ENCODE measurements around the gene CMYA5. TPM values are rescaled to one million over a fixed set of nuclear protein-coding genes. Genes with fewer than 3 reads are reported as not detected.

The CMYA5 gene
- total and polyA plus RNA-seq, 2 of the 4 experiments (the other 2 are of a cell fraction) = 0.39 to 0.90 TPM

DNA sequence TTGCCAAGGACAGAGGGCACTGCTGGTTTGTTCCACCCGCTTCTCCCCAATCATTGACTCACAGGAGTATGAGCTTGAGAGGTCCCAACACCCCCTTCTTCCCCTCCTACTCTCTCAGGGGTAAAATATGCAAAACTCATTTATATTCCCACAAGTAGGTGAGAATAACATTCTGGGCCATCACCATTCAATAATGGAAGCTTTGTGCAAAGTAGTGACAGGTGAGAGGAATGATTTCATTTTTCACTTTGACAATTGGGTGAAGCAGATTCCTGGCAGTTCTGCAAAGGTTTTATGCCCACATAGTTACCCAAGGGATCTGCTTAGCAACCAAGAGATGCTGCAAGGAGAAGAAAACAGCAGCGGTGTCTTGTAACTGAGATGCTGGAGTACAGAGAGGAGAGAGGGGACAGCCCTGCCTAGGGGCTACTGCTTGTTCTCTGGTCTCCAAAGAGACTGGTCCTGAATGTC is 137.6 kb downstream of the CMYA5 start:
- H3K79me1 ChIP-seq (ENCODE audit: low read depth in 1 of 2, low read length in 2 of 2) = no peaks in the 10 kb centered on the region
- no peak overlapping the region for H2BK120ac ChIP-seq (ENCODE audit: low read depth, low read length)
- H2BK20ac ChIP-seq (ENCODE audit: low read depth, low read length) = no peak overlapping the region
- DNase-seq (no peak), ATAC-seq (ENCODE audit: low read depth) (no peak)
- in situ Hi-C loops (cut with MboI; ENCODE audit: low sequenced_read_pairs) (no loop called here), intact Hi-C loops (cut with micrococcal nuclease) (no loop called here), dilution Hi-C loops (cut with HindIII; ENCODE audit: low sequenced_read_pairs, unreplicated experiment) (no loop called here)
- no peak overlapping the region for H3K23ac ChIP-seq (ENCODE audit: low read depth, low read length)
- H4K8ac ChIP-seq (ENCODE audit: low read depth in 2 of 2, low read length in 2 of 2) = no peak overlapping the region
- ChIA-PET CTCF (no interaction called here), POLR2A (ENCODE audit: unreplicated experiment) (interaction anchor here (0.5 kb wide), 1 partner anchor 313 kb away, joined by 4 read pairs; the partner anchor contains the start of gene HOMER1)
- no peak overlapping the region for H2BK15ac ChIP-seq (ENCODE audit: low read depth, low read length)
- no peak overlapping the region for H4K91ac ChIP-seq (ENCODE audit: insufficient read depth, low read depth, low read length)
- no peaks in the 10 kb centered on the region for H3K4me1 ChIP-seq (ENCODE audit: control insufficient read depth, insufficient read depth, low read length)
- no peak overlapping the region for H3K14ac ChIP-seq (replicated peaks; ENCODE audit: low read depth, low read length)
- H3K36me3 ChIP-seq (ENCODE audit: control insufficient read depth, insufficient read depth, low read length) = no peaks in the 10 kb centered on the region
- no peak overlapping the region for H2AFZ ChIP-seq (replicated peaks; ENCODE audit: low read length, poor library complexity)
- no CpG with 5 or more reads among the region's 2 CpGs for WGBS, 2 experiments (ENCODE audit: extremely low coverage in 2 of 2, insufficient read length in 1 of 2)
- H3K4ac ChIP-seq (ENCODE audit: low read depth, low read length) = no peak overlapping the region
- no peaks in the 10 kb centered on the region for H3K9me1 ChIP-seq (ENCODE audit: insufficient read depth, low read length)
- TF ChIP-seq, protein P1, sequence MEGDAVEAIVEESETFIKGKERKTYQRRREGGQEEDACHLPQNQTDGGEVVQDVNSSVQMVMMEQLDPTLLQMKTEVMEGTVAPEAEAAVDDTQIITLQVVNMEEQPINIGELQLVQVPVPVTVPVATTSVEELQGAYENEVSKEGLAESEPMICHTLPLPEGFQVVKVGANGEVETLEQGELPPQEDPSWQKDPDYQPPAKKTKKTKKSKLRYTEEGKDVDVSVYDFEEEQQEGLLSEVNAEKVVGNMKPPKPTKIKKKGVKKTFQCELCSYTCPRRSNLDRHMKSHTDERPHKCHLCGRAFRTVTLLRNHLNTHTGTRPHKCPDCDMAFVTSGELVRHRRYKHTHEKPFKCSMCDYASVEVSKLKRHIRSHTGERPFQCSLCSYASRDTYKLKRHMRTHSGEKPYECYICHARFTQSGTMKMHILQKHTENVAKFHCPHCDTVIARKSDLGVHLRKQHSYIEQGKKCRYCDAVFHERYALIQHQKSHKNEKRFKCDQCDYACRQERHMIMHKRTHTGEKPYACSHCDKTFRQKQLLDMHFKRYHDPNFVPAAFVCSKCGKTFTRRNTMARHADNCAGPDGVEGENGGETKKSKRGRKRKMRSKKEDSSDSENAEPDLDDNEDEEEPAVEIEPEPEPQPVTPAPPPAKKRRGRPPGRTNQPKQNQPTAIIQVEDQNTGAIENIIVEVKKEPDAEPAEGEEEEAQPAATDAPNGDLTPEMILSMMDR (conservative IDR thresholded peaks at IDR 0.05; ENCODE audit: low read depth, low read length) = no peak
- TF ChIP-seq POLR2A (IDR thresholded peaks at IDR 0.05; ENCODE audit: low read depth, low read length) = no peak
- TF ChIP-seq BHLHE40 (IDR thresholded peaks at IDR 0.05; ENCODE audit: low read depth, low read length) = no peak
- TF ChIP-seq RFX5 (IDR thresholded peaks at IDR 0.05; ENCODE audit: low read depth, low read length) = no peak
- TF ChIP-seq RAD21 (IDR thresholded peaks at IDR 0.05; ENCODE audit: low read length) = no peak
- H2AK9ac ChIP-seq (replicated peaks; ENCODE audit: low read depth, low read length, poor library complexity) = no peak overlapping the region
- no peak overlapping the region for H3K56ac ChIP-seq (ENCODE audit: extremely low read depth, insufficient read depth, low read length)
- peaks cover 16% of the 10 kb centered on the region for H3K27me3 ChIP-seq (ENCODE audit: control insufficient read depth, insufficient read depth, low read length)
- H4K20me1 ChIP-seq (ENCODE audit: insufficient read depth, low read length) = no peaks in the 10 kb centered on the region
- H3K9me3 ChIP-seq (ENCODE audit: control insufficient read depth, insufficient read depth, low read length) = no peaks in the 10 kb centered on the region
- H3K27ac ChIP-seq (ENCODE audit: insufficient read depth, low read length) = no peak overlapping the region
- BruUV-seq (replicated peaks) = no TSS peak
- H3K18ac ChIP-seq (ENCODE audit: low read depth, low read length) = no peak overlapping the region
- no peak overlapping the region for H3K4me2 ChIP-seq (ENCODE audit: low read depth, low read length)
- H4K5ac ChIP-seq (ENCODE audit: low read depth, low read length) = no peak overlapping the region
- no peak overlapping the region for H2AK5ac ChIP-seq (ENCODE audit: low read depth, low read length)
- no peak overlapping the region for H3K4me3 ChIP-seq (ENCODE audit: insufficient read depth, low read depth, low read length)
- no peak overlapping the region for H2BK5ac ChIP-seq (ENCODE audit: low read depth, low read length, poor library complexity, severe bottlenecking)
- no peak overlapping the region for H3K9ac ChIP-seq (ENCODE audit: low read depth, low read length)
